Mesenchymal stem cell (in vitro differentiated cells and primary cell): ENCODE results near the gene ZNF106.

Source experiments
- DNase-seq: peaks from one replicate; pipeline ENCODE4 v3.0.0-alpha.2; 2013
- H2AFZ ChIP-seq: one replicate; pipeline ENCODE4 v1.6.1; 2013; ENCODE audit warnings: low read depth, mild to moderate bottlenecking, control low read depth, inconsistent platforms, low read length, moderate library complexity
- H2AK5ac ChIP-seq: 2 replicates; pipeline ENCODE4 v1.6.1; 2013; ENCODE audit warnings: low read length, moderate library complexity, mild to moderate bottlenecking, inconsistent platforms; ENCODE audit not compliant: severe bottlenecking
- H2BK120ac ChIP-seq: one replicate; pipeline ENCODE4 v1.6.1; 2013; ENCODE audit warnings: low read depth, mild to moderate bottlenecking, inconsistent platforms, low read length, moderate library complexity
- H2BK12ac ChIP-seq, 2 experiments: one replicate each; pipeline ENCODE4 v1.6.1; 2013; ENCODE audit warnings: inconsistent platforms in 2 of 2, low read length in 2 of 2, mild to moderate bottlenecking in 2 of 2, moderate library complexity in 2 of 2, control low read depth in 1 of 2
- H2BK15ac ChIP-seq: one replicate; pipeline ENCODE4 v1.6.1; 2013; ENCODE audit warnings: mild to moderate bottlenecking, low read depth, inconsistent platforms; ENCODE audit not compliant: poor library complexity, severe bottlenecking
- H2BK5ac ChIP-seq: 2 replicates; pipeline ENCODE4 v1.6.1; 2013; ENCODE audit warnings: low read depth, mild to moderate bottlenecking, low read length, control low read depth, inconsistent platforms; ENCODE audit not compliant: poor library complexity, severe bottlenecking
- H3K14ac ChIP-seq, 2 experiments: one replicate each; pipeline ENCODE4 v1.6.1; 2013; ENCODE audit warnings: inconsistent platforms in 2 of 2, low read length in 2 of 2, control low read depth in 1 of 2, mild to moderate bottlenecking in 1 of 2, moderate library complexity in 1 of 2
- H3K18ac ChIP-seq, 2 experiments: one replicate each; pipeline ENCODE4 v1.6.1; 2013; ENCODE audit warnings: inconsistent platforms in 2 of 2, low read length in 2 of 2, control low read depth in 1 of 2, low read depth in 1 of 2, mild to moderate bottlenecking in 1 of 2
- H3K23ac ChIP-seq, 2 experiments: one replicate each; pipeline ENCODE4 v1.6.1; 2013; ENCODE audit warnings: inconsistent platforms in 2 of 2, low read length in 2 of 2, mild to moderate bottlenecking in 2 of 2, moderate library complexity in 2 of 2, control low read depth in 1 of 2
- H3K27ac ChIP-seq: 2 replicates; pipeline ENCODE4 v1.5.1; 2013; ENCODE audit warnings: mild to moderate bottlenecking, moderate library complexity, low read length, control low read depth, inconsistent platforms; ENCODE audit not compliant: poor library complexity, severe bottlenecking
- H3K27me3 ChIP-seq, 2 experiments: 2 replicates each; pipeline versions ENCODE4 v1.6.1 to v1.7.0; 2013; ENCODE audit warnings: low read length in 2 of 2, mild to moderate bottlenecking in 2 of 2, moderate library complexity in 2 of 2, control low read depth in 1 of 2, inconsistent platforms in 1 of 2; ENCODE audit not compliant: control insufficient read depth in 1 of 2, insufficient read depth in 1 of 2
- H3K36me3 ChIP-seq, 2 experiments: 2 replicates each; pipeline versions ENCODE4 v1.6.1 to v1.7.0; 2013; ENCODE audit warnings: low read length in 2 of 2, control low read depth in 1 of 2, inconsistent platforms in 1 of 2, low read depth in 1 of 2, mild to moderate bottlenecking in 1 of 2; ENCODE audit not compliant: insufficient read depth in 2 of 2, control insufficient read depth in 1 of 2
- H3K4ac ChIP-seq, 2 experiments: one replicate each; pipeline ENCODE4 v1.6.1; 2013; ENCODE audit warnings: inconsistent platforms in 2 of 2, low read length in 2 of 2, mild to moderate bottlenecking in 2 of 2, moderate library complexity in 2 of 2, control low read depth in 1 of 2, low read depth in 1 of 2
- H3K4me1 ChIP-seq: 2 replicates; pipeline ENCODE4 v1.6.1; 2013; ENCODE audit warnings: low read depth, low read length, control low read depth; ENCODE audit not compliant: control insufficient read depth, insufficient read depth
- H3K4me2 ChIP-seq: 2 replicates; pipeline ENCODE4 v1.6.1; 2013; ENCODE audit warnings: low read length, mild to moderate bottlenecking, inconsistent platforms; ENCODE audit not compliant: poor library complexity, severe bottlenecking
- H3K4me3 ChIP-seq, 2 experiments: 2 replicates each; pipeline versions ENCODE4 v1.5.1 to v1.7.0; 2013; ENCODE audit warnings: low read length in 2 of 2, mild to moderate bottlenecking in 2 of 2, control low read depth in 1 of 2, low read depth in 1 of 2; ENCODE audit not compliant: insufficient read depth in 1 of 2
- H3K79me1 ChIP-seq: replicated peaks from 2 replicates; pipeline ENCODE4 v1.6.1; 2013; ENCODE audit warnings: mild to moderate bottlenecking, control low read depth, low read length, inconsistent platforms; ENCODE audit not compliant: poor library complexity, severe bottlenecking
- H3K9ac ChIP-seq: 2 replicates; pipeline ENCODE4 v1.7.0; 2013; ENCODE audit warnings: mild to moderate bottlenecking, low read length, moderate library complexity
- H3K9me3 ChIP-seq: 2 replicates; pipeline ENCODE4 v1.7.0; 2013; ENCODE audit warnings: mild to moderate bottlenecking, low read length; ENCODE audit not compliant: control insufficient read depth
- H4K8ac ChIP-seq: one replicate; pipeline ENCODE4 v1.6.1; 2013; ENCODE audit warnings: inconsistent platforms, mild to moderate bottlenecking, low read length, moderate library complexity
- H4K91ac ChIP-seq: one replicate; pipeline ENCODE4 v1.6.1; 2013; ENCODE audit warnings: mild to moderate bottlenecking, low read length, inconsistent platforms
- whole genome bisulfite sequencing: methylation state at CpG from one replicate; pipeline ENCODE4 v1.1.7; 2013; ENCODE audit warnings: mixed read lengths; 5-methylcytosine and 5-hydroxymethylcytosine counted together

Gene ZNF106

DNA sequence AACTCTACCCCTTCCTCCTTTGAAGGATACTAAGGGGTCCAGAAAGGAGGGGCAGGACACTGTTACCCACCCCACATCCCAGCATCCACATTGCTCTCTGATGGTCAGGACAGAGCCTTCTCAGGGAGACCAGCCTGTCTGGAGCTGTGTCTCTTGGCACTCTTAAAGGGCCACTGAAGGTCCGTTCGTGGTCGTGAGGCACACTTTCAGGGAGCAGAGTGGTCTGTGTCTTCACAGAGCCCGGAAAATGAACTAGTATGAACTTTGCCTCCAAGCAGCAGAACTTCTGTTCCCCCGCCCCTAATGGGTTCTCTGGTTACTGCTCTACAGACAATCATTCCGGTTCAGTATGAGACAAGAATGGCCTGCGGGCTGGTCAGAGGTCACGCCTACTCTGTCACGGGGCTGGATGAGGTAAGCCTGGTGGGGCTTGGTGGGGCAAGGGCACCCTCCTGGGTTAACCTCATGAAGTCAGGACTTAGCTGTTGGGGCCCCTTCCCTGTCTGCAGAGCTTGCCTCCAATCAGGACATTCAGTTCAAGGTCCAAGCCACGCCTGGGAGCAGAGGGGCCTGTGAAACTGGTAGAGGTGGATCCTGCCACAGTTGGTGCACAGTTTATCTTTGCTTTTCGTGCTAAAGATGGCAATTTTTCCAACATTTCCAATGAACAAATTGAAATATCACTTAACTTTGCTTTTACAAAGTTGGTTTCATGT, 98.5 kb downstream of the ZNF106 start:
- Histone ChIP-seq H4K8ac (no peak overlapping the region), H3K36me3 (peaks cover 0 to 9% of the 10 kb centered on the region in 2 experiments), H3K4me3 (no peak overlapping the region), H3K18ac (no peak overlapping the region), H2BK15ac (no peak overlapping the region), H4K91ac (no peak overlapping the region), H3K14ac (no peak overlapping the region), H3K79me1 (no peaks in the 10 kb centered on the region), H3K4ac (no peak overlapping the region), H2AK5ac (no peak overlapping the region), H3K4me2 (no peak overlapping the region), H3K9ac (no peak overlapping the region), H3K27me3 (peaks cover 0 to 11% of the 10 kb centered on the region in 2 experiments), H2AFZ (no peak overlapping the region), H2BK120ac (no peak overlapping the region), H3K27ac (no peak overlapping the region), H3K23ac (no peak overlapping the region), H3K4me1 (peaks cover 3% of the 10 kb centered on the region), H2BK5ac (no peak overlapping the region), H2BK12ac (no peak overlapping the region), H3K9me3 (no peaks in the 10 kb centered on the region)
- no peak for DNase-seq
- WGBS = 92% methylated on average over 10 of the region's 11 CpGs

DNA sequence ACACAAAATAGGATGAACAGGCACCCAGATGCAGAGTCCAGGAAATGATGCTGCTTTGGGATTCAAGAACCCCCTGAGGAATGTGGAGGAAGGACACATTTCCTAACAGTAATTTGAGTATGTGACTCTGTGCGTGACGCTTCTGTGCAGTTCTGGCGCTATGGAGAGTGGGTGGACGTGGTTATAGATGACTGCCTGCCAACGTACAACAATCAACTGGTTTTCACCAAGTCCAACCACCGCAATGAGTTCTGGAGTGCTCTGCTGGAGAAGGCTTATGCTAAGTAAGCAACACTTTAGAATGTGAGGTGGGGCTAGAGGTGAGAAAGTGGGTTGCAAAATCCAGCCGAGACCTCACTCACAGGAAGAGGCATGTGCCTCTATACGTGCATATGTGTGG, 103.3 kb downstream of the ZNF106 start:
- H3K4me2 ChIP-seq = no peak overlapping the region
- no peak overlapping the region for H2BK120ac ChIP-seq
- H2AK5ac ChIP-seq = no peak overlapping the region
- no peak overlapping the region for H3K27ac ChIP-seq
- peaks cover 2% of the 10 kb centered on the region for H3K4me1 ChIP-seq
- peaks cover 0 to 29% of the 10 kb centered on the region in 2 experiments for H3K36me3 ChIP-seq
- no peak overlapping the region for H2BK12ac ChIP-seq
- H2BK5ac ChIP-seq = no peak overlapping the region
- DNase-seq = no peak
- H3K4me3 ChIP-seq = no peak overlapping the region
- no peak overlapping the region for H3K14ac ChIP-seq
- H3K18ac ChIP-seq = no peak overlapping the region
- no peak overlapping the region for H2BK15ac ChIP-seq
- H3K79me1 ChIP-seq = no peaks in the 10 kb centered on the region
- no peak overlapping the region for H4K8ac ChIP-seq
- H2AFZ ChIP-seq = no peak overlapping the region
- 92% methylated on average over 8 of the region's 8 CpGs for WGBS
- no peak overlapping the region for H3K4ac ChIP-seq
- no peak overlapping the region for H3K23ac ChIP-seq
- H3K9me3 ChIP-seq = no peaks in the 10 kb centered on the region
- no peak overlapping the region for H3K9ac ChIP-seq
- peaks cover 0 to 3% of the 10 kb centered on the region in 2 experiments for H3K27me3 ChIP-seq
- no peak overlapping the region for H4K91ac ChIP-seq

DNA sequence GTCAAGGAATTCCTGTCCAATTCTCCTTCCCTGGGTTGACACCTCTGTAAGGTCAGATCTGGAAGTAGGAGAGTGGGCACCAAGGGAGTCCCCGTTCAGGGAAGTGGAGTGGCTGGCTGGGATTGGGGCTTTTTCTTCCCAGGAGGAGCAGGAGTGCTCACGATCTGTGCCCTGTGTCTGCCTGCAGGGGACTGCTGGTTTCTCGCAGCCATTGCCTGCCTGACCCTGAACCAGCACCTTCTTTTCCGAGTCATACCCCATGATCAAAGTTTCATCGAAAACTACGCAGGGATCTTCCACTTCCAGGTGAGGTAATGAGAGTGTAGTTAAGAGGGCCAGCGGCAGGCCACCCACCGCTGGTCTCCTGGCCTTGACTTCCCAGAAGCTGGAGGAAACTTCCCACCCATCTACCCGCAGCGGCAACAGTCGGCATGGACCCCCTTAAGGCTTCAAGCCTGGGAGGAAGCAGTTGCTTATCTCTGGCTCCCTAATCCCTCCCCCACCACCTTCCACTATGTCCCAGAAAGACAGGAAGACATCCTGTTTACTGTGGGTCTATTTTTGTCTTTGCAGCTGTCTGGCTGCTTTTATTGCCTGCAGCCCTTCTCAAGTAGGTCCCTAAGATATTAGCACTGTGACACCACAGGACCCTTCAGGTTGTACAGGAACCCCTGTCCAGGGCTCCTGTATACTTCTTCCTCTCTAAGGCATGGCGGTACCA, 104.8 kb downstream of the ZNF106 start:
- peak overlapping the region; percentile 80 to 84 for H2BK12ac ChIP-seq
- H3K14ac ChIP-seq = peak overlapping the region in 1 of 2 experiments; percentile 78
- no peaks in the 10 kb centered on the region for H3K4me1 ChIP-seq
- H3K9me3 ChIP-seq = no peaks in the 10 kb centered on the region
- no peaks in the 10 kb centered on the region for H3K79me1 ChIP-seq
- H3K4me2 ChIP-seq = no peak overlapping the region
- peak overlapping the region; percentile 71 for H2BK15ac ChIP-seq
- H3K23ac ChIP-seq = peak overlapping the region in 1 of 2 experiments; percentile 14
- H3K4me3 ChIP-seq = no peak overlapping the region
- H3K27ac ChIP-seq = no peak overlapping the region
- H3K36me3 ChIP-seq = peaks cover 0 to 29% of the 10 kb centered on the region in 2 experiments
- peak overlapping the region; percentile 93 for H4K8ac ChIP-seq
- 58% methylated on average over 11 of the region's 12 CpGs for WGBS
- H3K9ac ChIP-seq = no peak overlapping the region
- peak overlapping the region; percentile 49 for H2AFZ ChIP-seq
- H3K18ac ChIP-seq = peak overlapping the region; percentile 75 to 90
- DNase-seq = peak; percentile 44
- peak overlapping the region; percentile 80 for H2BK120ac ChIP-seq
- H2BK5ac ChIP-seq = no peak overlapping the region
- H2AK5ac ChIP-seq = no peak overlapping the region
- peaks cover 0 to 3% of the 10 kb centered on the region in 2 experiments for H3K27me3 ChIP-seq
- peak overlapping the region; percentile 71 for H4K91ac ChIP-seq
- H3K4ac ChIP-seq = peak overlapping the region; percentile 57 to 81
